HepG2 (cell line): ENCODE results near the gene PRKCZ. TPM values are rescaled to one million over a fixed set of nuclear protein-coding genes. Genes with fewer than 3 reads are reported as not detected.

ENCODE experiments used
- CREB1 ChIP-seq, 2 experiments: fragments of 450-650 bp in 1 of 2; IDR thresholded peaks; 2 replicates each; pipeline ENCODE4 v1.6.1; 2016 to 2017; ENCODE audit warnings: control low read depth in 1 of 2, mild to moderate bottlenecking in 1 of 2, missing compliant biosample characterization in 1 of 2, missing genetic modification characterization in 1 of 2
- DMAP1 ChIP-seq: IDR thresholded peaks from 2 replicates; pipeline ENCODE4 v1.6.1; 2016
- GMEB1 ChIP-seq: sonication (generic); formaldehyde crosslinking; IDR thresholded peaks from 2 replicates; pipeline ENCODE4 v1.5.1; 2020; ENCODE audit warnings: missing genetic modification reagents, mild to moderate bottlenecking, borderline replicate concordance
- HMGXB4 ChIP-seq, 2 experiments: sonication (generic) in 1 of 2; formaldehyde crosslinking in 1 of 2; IDR thresholded peaks; 2 replicates each; pipeline versions ENCODE4 v1.4.0 to v1.6.1; 2018 to 2020; ENCODE audit warnings: missing genetic modification reagents in 2 of 2, borderline replicate concordance in 1 of 2, low read depth in 1 of 2, mild to moderate bottlenecking in 1 of 2, missing biosample characterization in 1 of 2
- POLR2G ChIP-seq: fragments of 200-400 bp; formaldehyde crosslinking; IDR thresholded peaks from 2 replicates; pipeline ENCODE4 v1.6.1; 2018; ENCODE audit warnings: mild to moderate bottlenecking, low read depth, low read length, moderate library complexity
- SKI ChIP-seq: fragments of 450-650 bp; IDR thresholded peaks from one replicate; pipeline ENCODE4 v1.6.1; 2018; ENCODE audit warnings: mild to moderate bottlenecking; ENCODE audit not compliant: partially characterized antibody
- SOX13 ChIP-seq, 3 experiments: fragments of 450-650 bp in 1 of 3; sonication (generic) in 1 of 3; formaldehyde crosslinking in 1 of 3; IDR thresholded peaks in 2 of 3; conservative IDR thresholded peaks in 1 of 3; 2 replicates each; pipeline versions ENCODE4 v1.5.0 to v1.6.1; 2016 to 2020; ENCODE audit warnings: antibody characterized with exemption in 1 of 3, mild to moderate bottlenecking in 1 of 3, missing compliant biosample characterization in 1 of 3, missing genetic modification reagents in 1 of 3, moderate library complexity in 1 of 3
- TAF1 ChIP-seq: sonication (generic); formaldehyde crosslinking; IDR thresholded peaks from 2 replicates; pipeline ENCODE4 v1.4.0; 2020; ENCODE audit warnings: missing genetic modification reagents
- TEAD3 ChIP-seq: optimal IDR thresholded peaks from 2 replicates; pipeline ENCODE3; 2016; ENCODE audit warnings: borderline replicate concordance
- THYN1 ChIP-seq: sonication (generic); formaldehyde crosslinking; IDR thresholded peaks from 2 replicates; pipeline ENCODE4 v1.8.1; 2023; ENCODE audit warnings: low read depth, mild to moderate bottlenecking, moderate library complexity, missing genetic modification reagents, borderline replicate concordance
- YEATS2 ChIP-seq: sonication (generic); formaldehyde crosslinking; IDR thresholded peaks from 2 replicates; pipeline ENCODE4 v1.4.0; 2020; ENCODE audit warnings: missing genetic modification reagents, borderline replicate concordance
- YEATS4 ChIP-seq: sonication (generic); formaldehyde crosslinking; IDR thresholded peaks from 2 replicates; pipeline ENCODE4 v1.4.0; 2020; ENCODE audit warnings: missing genetic modification reagents, borderline replicate concordance
- ZIK1 ChIP-seq: sonication (generic); formaldehyde crosslinking; IDR thresholded peaks from 2 replicates; pipeline ENCODE4 v1.5.0; 2020; ENCODE audit warnings: mild to moderate bottlenecking, low read depth, missing genetic modification reagents, borderline replicate concordance
- ZNF44 ChIP-seq: sonication (generic); formaldehyde crosslinking; IDR thresholded peaks from 2 replicates; pipeline ENCODE4 v1.5.1; 2020; ENCODE audit warnings: mild to moderate bottlenecking, missing genetic modification reagents
- ZNF441 ChIP-seq: sonication (generic); formaldehyde crosslinking; IDR thresholded peaks from 2 replicates; pipeline ENCODE4 v1.7.0; 2021; ENCODE audit warnings: missing genetic modification reagents, borderline replicate concordance
- polyA plus RNA-seq, 8 experiments: library from polyadenylated mRNA; depleted of rRNA in 3 of 8; stranded (reverse) in 7 of 8; unstranded in 1 of 8; fragments of >200 nt; fragmentation: Illumina TruSeq in 4 of 8; extraction: Trizol in 4 of 8; gene quantifications; 2 replicates each; pipeline versions ENCODE4 v1.2.1 to v1.2.3, GENCODE V29; 2011 to 2016; ENCODE audit warnings: low read depth in 4 of 8, missing spikeins in 1 of 8, mixed read lengths in 1 of 8; ENCODE audit not compliant: insufficient read depth in 1 of 8
- total RNA-seq, 5 experiments: library from RNA; depleted of rRNA; stranded (reverse); fragments of >200 nt; fragmentation: Illumina TruSeq; extraction: Trizol; gene quantifications; 2 replicates each; pipeline ENCODE4 v1.2.3, GENCODE V29; 2016; ENCODE audit warnings: low read depth in 1 of 5
- TF ChIP-seq, protein P1 (sequence below): IDR thresholded peaks from 2 replicates; pipeline ENCODE4 v1.6.1; 2016; ENCODE audit warnings: mild to moderate bottlenecking, missing biosample characterization, missing genetic modification reagents
- TF ChIP-seq, protein P2 (sequence below): sonication (generic); formaldehyde crosslinking; IDR thresholded peaks from 2 replicates; pipeline ENCODE4 v1.4.0; 2020; ENCODE audit warnings: mild to moderate bottlenecking, missing genetic modification reagents
- TF ChIP-seq, protein P3 (sequence below): IDR thresholded peaks from 2 replicates; pipeline ENCODE4 v1.6.1; 2016
- TF ChIP-seq, protein P4 (sequence below): sonication (generic); formaldehyde crosslinking; IDR thresholded peaks from 2 replicates; pipeline ENCODE4 v1.4.0; 2020; ENCODE audit warnings: mild to moderate bottlenecking, missing genetic modification reagents

Gene PRKCZ
- total and polyA plus RNA-seq, 2 of the 13 experiments (the other 11 are each of a cell fraction or from before 2014, with no cell fraction given), result 34.7 to 85.2 TPM

GRCh38 chr1:2227346-2228156, 177.3 kb downstream of the PRKCZ start (continued):
- TF ChIP-seq, protein P1, sequence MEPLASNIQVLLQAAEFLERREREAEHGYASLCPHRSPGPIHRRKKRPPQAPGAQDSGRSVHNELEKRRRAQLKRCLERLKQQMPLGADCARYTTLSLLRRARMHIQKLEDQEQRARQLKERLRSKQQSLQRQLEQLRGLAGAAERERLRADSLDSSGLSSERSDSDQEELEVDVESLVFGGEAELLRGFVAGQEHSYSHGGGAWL (CRISPR knock-in tag), result 0 out of 2 replicates have a peak, but pooled peaks have one; percentile 16
- TF ChIP-seq YEATS2, result peak; percentile 51; the same call in 1 of the 2 replicates
- TF ChIP-seq, protein P2, sequence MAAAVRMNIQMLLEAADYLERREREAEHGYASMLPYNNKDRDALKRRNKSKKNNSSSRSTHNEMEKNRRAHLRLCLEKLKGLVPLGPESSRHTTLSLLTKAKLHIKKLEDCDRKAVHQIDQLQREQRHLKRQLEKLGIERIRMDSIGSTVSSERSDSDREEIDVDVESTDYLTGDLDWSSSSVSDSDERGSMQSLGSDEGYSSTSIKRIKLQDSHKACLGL (CRISPR knock-in tag), result peak; percentile 44; the same call in 1 of the 2 replicates
- TF ChIP-seq, protein P3, sequence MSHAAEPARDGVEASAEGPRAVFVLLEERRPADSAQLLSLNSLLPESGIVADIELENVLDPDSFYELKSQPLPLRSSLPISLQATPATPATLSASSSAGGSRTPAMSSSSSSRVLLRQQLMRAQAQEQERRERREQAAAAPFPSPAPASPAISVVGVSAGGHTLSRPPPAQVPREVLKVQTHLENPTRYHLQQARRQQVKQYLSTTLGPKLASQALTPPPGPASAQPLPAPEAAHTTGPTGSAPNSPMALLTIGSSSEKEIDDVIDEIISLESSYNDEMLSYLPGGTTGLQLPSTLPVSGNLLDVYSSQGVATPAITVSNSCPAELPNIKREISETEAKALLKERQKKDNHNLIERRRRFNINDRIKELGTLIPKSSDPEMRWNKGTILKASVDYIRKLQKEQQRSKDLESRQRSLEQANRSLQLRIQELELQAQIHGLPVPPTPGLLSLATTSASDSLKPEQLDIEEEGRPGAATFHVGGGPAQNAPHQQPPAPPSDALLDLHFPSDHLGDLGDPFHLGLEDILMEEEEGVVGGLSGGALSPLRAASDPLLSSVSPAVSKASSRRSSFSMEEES, result 0 out of 2 replicates have a peak, but pooled peaks have one; percentile 17
- peak; percentile 87 for TF ChIP-seq SKI
- TF ChIP-seq TEAD3 (CRISPR knock-in tag), result peak; percentile 77
- TF ChIP-seq POLR2G, result peak; percentile 66
- TF ChIP-seq YEATS4 (CRISPR knock-in tag), result peak; percentile 81; the same call in 1 of the 2 replicates
- no peak for TF ChIP-seq SOX13 (IDR thresholded peaks at IDR 0.05)
- TF ChIP-seq SOX13 (CRISPR knock-in tag; conservative IDR thresholded peaks at IDR 0.05 in 1 of 2, IDR thresholded peaks at IDR 0.05 in 1 of 2), result no peak; a peak in 1 of 4 replicates
- TF ChIP-seq CREB1 (IDR thresholded peaks at IDR 0.05), result 0 out of 2 replicates have a peak, but pooled peaks have one; percentile 18
- TF ChIP-seq CREB1 (CRISPR knock-in tag; IDR thresholded peaks at IDR 0.05), result no peak
- TF ChIP-seq ZIK1, result 0 out of 2 replicates have a peak, but pooled peaks have one; percentile 19
- no peak for TF ChIP-seq DMAP1 (CRISPR knock-in tag)
- no peak for TF ChIP-seq ZNF44 (CRISPR knock-in tag)
- TF ChIP-seq GMEB1 (CRISPR knock-in tag), result peak; percentile 78
- TF ChIP-seq TAF1 (CRISPR knock-in tag), result peak; percentile 48; the same call in 1 of the 2 replicates
- TF ChIP-seq HMGXB4 (CRISPR knock-in tag; IDR thresholded peaks at IDR 0.05; ENCODE audit: borderline replicate concordance in 1 of 2, low read depth in 1 of 2), result 0 out of 4 replicates have a peak, but pooled peaks of 1 of the 2 experiments have one; percentile 7
- TF ChIP-seq, protein P4, sequence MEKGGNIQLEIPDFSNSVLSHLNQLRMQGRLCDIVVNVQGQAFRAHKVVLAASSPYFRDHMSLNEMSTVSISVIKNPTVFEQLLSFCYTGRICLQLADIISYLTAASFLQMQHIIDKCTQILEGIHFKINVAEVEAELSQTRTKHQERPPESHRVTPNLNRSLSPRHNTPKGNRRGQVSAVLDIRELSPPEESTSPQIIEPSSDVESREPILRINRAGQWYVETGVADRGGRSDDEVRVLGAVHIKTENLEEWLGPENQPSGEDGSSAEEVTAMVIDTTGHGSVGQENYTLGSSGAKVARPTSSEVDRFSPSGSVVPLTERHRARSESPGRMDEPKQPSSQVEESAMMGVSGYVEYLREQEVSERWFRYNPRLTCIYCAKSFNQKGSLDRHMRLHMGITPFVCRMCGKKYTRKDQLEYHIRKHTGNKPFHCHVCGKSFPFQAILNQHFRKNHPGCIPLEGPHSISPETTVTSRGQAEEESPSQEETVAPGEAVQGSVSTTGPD (CRISPR knock-in tag), result no peak
- 0 out of 2 replicates have a peak, but pooled peaks have one; percentile 48 for TF ChIP-seq ZNF441 (CRISPR knock-in tag)
- TF ChIP-seq THYN1 (CRISPR knock-in tag), result no peak
